Measurements from ENCODE around the gene PEX1.
"Not testable (repeated sequence)": the region's sequence is repeated elsewhere in the genome, so short reads cannot be mapped to it uniquely, and the experiment has no call there.

PEX1 gene

DNA sequence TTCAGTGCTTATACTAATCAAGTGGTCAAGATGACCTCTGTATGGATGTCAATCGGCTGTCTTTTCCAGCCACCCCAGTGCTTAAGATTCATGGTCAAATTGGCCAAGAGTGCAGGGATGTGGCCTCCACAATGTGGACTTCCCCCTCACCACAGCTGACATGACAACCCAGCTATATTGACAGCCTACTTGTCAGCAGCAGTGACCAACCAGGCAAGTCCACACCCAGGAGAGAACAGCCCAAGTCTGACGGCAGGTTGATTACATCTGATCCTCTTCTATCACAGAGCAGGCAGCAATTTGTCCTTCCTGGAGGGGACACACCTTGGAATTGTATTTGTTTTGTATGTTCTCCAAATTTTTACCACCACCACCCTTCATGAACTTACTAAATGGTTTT is 42.3 kb downstream of the PEX1 start:
- H3K4me3 ChIP-seq (ENCODE audit: low read depth, low read length), result no peak overlapping the region
- TF ChIP-seq, protein P1, sequence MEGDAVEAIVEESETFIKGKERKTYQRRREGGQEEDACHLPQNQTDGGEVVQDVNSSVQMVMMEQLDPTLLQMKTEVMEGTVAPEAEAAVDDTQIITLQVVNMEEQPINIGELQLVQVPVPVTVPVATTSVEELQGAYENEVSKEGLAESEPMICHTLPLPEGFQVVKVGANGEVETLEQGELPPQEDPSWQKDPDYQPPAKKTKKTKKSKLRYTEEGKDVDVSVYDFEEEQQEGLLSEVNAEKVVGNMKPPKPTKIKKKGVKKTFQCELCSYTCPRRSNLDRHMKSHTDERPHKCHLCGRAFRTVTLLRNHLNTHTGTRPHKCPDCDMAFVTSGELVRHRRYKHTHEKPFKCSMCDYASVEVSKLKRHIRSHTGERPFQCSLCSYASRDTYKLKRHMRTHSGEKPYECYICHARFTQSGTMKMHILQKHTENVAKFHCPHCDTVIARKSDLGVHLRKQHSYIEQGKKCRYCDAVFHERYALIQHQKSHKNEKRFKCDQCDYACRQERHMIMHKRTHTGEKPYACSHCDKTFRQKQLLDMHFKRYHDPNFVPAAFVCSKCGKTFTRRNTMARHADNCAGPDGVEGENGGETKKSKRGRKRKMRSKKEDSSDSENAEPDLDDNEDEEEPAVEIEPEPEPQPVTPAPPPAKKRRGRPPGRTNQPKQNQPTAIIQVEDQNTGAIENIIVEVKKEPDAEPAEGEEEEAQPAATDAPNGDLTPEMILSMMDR (IDR thresholded peaks at IDR 0.05; ENCODE audit: borderline replicate concordance, insufficient read depth, low read depth, low read length), result no peak

DNA sequence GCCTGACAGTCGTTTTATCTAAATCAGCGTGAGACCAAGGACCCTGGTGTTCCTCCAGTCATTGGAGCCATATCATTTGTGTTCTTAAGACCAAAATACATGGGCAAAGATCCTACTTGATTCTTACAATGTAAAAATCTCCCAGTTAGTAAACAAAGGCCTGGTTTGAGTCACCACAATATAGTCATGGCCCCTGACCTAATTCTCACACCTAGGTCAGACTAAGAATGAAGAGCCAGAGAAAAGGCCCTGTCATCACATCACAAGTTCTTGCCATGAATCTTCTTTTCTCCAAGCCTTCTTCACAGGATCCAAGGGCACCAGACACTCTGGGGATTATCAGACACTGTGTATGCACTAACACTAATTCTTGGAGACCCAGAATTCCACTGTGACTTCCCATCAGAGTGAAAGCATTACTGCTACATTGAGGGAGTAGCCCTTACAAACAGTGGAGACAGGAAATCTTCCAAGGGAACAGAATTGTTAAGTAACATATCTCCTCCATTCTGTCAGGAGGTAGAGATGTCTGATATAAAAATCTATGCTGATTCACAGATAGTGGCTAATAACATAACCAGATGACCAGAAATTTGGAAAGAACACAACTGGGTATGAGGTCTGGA is 42.9 kb downstream of the PEX1 start:
- TF ChIP-seq, protein P1 (IDR thresholded peaks at IDR 0.05; ENCODE audit: borderline replicate concordance, insufficient read depth, low read depth, low read length), result no peak

DNA sequence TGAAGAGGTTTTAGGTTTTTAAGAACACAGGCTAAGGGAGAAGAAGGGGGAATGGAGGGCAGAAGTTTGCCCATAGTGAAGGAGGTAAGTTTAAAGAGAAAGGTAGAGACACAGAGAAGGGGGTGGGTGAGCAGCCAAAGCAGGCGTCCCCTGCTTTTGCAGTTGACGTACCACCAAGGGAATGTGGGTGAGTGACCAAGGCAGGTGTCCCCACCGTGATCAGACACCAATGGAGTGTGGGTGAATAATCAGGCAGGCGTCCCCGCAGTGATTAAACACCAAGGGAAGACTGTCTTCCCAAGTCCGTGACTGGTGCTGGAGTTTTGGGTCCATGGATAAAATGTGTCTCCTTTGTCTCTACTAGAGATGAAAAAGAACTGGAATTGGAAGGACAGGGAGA is 44.1 kb downstream of the PEX1 start:
- not testable (repeated sequence) for H3K4me3 ChIP-seq (ENCODE audit: low read depth, low read length)

More for the DNA sequence above, 42.9 kb downstream of the PEX1 start:
- no peak overlapping the region for H3K4me3 ChIP-seq (ENCODE audit: low read depth, low read length)

DNA sequence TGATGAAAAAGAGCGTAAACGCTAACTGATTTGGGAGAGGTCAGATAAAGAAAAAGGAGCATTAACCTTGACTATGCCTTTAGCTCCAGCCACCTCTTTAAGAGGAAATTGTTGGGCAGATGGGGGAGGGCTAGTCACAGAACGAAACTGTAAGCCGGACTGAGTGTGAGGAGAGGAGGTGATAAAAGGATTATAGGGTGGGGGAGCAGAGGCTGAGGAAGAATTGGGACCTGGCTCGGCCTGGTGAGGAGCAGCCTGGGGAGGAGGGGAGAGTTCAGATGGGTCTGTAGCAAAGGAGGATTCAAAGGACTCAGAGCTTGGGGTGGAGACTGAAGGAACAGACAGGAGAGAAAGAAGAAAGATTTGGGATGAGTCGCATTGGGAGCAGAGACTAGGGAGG is 44.7 kb downstream of the PEX1 start:
- not testable (repeated sequence) for H3K4me3 ChIP-seq (ENCODE audit: low read depth, low read length)

DNA sequence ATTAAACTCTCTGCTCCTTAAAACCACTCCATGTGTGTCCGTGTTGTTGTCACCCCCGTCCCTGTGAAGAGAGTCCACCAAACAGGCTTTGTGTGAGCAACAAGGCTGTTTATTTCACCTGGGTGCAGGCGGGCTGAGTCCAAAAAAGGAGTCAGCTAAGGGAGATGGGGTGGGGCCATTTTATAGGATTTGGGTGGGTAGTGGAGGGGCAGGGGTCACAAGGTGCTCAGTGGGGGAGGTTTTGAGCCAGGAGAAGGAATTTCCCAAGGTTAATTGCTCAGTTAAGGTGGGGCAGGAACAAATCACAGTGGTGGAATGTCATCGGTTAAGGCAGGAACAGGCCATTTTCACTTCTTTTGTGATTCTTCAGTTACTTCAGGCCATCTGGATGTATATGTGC is 49.2 kb downstream of the PEX1 start:
- not testable (repeated sequence) for H3K4me3 ChIP-seq (ENCODE audit: low read depth, low read length)

DNA sequence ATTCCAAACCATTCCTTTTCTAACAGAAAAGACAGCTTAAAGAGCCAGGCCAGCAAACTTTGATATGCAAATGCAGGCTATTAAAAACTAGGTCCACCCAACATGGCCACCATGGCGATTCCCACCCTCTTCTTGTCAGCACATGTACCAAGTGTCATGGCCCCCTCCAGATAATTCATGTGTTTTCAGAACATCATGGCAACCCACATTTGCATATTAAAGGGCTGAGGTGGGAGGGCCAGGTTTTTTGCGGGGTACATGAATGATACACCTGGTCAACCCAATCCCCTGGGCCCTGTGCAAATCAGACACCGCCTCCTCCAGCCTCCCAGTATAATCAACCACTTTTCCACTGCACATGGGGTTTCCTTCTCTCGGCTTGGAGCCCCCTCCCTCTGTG is 49.6 kb downstream of the PEX1 start:
- H3K4me3 ChIP-seq (ENCODE audit: low read depth, low read length), result no peak overlapping the region
- TF ChIP-seq, protein P1 (IDR thresholded peaks at IDR 0.05; ENCODE audit: borderline replicate concordance, insufficient read depth, low read depth, low read length), result no peak

DNA sequence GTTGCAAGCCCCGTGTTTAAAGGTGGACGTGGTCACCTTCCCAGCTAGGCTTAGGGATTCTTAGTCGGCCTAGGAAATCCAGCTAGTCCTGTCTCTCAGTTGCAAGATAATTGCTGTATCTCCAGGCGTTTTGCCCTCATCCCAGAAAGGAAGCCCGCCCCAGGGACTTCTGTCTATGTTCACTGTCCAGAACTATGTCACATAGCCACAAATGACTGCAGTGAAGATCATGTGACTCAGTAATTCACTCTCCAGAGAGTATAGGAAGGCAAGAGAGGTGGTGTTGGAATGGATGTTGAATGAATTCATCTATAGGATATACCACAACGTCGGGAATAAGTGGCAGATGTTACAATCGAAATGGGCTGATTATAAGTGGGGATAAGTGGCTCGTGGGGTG is 50.2 kb downstream of the PEX1 start:
- TF ChIP-seq, protein P1 (IDR thresholded peaks at IDR 0.05; ENCODE audit: borderline replicate concordance, insufficient read depth, low read depth, low read length), result no peak
- H3K4me3 ChIP-seq (ENCODE audit: low read depth, low read length), result no peak overlapping the region

DNA sequence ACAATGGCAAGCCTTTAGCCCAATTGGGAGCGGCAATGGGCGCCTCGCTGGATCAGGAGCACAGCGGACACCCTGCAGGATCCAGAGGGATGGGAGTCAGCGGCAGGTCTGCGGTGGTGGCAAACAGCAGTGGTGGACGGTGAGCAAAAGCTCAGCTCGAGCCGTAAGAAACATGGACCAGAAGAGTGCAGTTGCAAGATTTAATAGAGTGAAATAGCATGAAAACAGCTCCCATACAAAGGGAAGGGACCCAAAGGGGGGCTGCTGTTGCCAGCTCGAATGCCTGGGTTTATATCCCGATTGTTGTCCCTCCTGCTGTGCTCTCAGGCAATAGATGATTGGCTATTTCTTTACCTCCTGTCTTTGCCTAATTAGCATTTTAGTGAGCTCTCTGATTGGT is 50.6 kb downstream of the PEX1 start, which contains the start of gene ERVW-1:
ERVW-1 (minus strand) TSS at position 266 of the 400 bp plus-strand sequence. CDS start 7,565 bp downstream, outside the sequence.
- H3K4me3 ChIP-seq (ENCODE audit: low read depth, low read length), result not testable (repeated sequence)

DNA sequence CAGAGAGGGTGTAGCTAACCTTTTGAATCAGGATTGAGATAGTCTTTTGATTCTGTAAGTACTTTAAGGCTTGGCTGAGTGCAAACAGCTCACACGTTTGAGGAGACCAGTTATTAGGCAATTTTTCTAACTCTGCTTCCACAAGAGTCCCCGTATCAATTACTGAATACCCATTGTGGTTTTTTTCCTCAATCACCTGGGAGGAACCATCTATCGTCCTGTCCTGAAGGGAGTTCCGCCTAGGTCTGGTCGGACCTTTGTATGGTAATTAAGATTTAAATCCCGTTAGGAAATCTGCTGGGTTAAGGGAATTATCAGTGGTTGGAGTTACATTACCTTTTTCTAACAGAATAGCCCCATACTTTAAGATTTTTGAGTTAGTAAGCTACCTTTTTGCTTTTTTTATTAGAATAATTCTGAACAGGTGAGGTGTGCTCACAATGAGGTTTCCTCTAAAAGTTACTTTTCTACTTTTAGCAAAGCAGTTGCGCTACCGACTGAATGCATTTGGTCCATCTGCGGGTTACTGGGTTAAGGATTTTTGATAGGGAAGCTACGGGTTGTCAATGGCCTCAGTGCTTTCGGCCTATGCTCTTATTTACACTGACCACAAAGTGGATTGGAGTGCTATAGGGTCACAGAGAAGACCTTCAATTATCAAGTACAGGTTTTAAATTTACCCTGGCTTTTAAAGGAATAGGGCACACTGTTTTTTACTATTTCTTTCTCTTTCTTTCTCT is 52.3 kb downstream of the PEX1 start:
- not testable (repeated sequence) for H3K4me3 ChIP-seq (ENCODE audit: low read depth, low read length)

DNA sequence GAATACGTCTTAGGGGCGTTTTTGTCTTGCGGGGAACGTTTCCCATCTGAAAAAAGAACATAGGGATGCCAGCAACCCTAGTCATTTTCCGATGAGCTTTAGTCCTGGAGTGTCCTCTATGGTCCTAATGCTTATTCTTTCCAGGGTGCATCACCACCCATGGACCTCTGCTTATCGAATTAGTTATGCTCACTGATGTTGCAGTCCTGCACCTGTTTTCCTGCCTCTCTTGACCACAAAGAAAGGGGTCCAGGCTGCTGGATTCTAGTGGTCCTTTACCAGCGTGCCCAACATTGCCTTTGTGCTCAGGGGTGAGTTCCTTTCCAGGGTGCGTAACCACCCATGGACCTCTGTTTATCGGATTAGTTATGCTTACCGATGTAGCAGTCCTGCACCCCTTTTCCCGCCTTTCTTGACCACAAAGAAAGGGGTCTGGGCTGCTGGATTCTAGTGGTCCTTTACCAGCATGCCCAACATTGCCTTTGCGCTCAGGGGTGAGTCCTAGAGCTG is 53.0 kb downstream of the PEX1 start:
- H3K4me3 ChIP-seq (ENCODE audit: low read depth, low read length), result not testable (repeated sequence)

DNA sequence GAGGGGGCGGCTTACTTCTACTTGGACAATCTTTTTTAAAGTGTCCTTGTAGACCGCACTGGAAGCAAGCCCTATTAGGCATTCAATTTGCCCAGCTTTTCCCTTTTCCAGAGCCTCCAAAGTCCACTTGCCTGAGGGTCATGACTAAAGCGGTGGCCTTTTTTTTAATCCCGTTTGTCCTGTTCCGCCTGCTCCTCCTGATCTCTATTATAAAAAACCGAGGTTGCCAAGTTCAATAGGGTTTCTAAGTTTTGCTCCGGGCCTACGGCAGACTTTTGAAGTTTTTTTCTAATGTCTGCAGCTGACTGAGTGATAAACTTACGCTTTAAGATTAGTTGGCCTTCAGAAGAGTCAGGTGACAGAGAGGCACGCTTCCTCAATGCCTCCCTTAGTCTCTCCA is 54.3 kb downstream of the PEX1 start:
- H3K4me3 ChIP-seq (ENCODE audit: low read depth, low read length), result not testable (repeated sequence)

DNA sequence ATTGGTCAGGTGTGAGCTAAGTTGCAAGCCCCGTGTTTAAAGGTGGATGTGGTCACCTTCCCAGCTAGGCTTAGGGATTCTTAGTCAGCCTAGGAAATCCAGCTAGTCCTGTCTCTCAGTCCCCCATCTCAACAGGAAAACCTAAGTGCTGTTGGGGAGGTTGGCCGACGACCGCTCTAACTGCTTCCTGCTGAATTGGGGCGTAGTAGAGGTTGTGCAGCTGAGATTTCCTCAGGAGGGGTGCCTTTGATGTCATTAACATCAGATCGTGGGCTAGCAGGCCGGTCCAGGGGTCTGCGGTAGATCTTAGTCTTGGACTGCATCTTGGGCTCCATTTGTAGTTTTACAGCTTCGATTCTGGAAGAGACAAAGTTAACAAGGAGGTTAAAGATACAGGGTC is 59.7 kb downstream of the PEX1 start:
- H3K4me3 ChIP-seq (ENCODE audit: low read depth, low read length), result not testable (repeated sequence)
